ENCODE data around the gene GRAMD1A. TPM values are rescaled to one million over a fixed set of nuclear protein-coding genes. Genes with fewer than 3 reads are reported as not detected.

The GRAMD1A gene
- total RNA-seq, 1 experiment from 2014 or later, result 125 TPM

GRCh38 chr19:35046461-35046860 is 46.3 kb downstream of the GRAMD1A start:
- Histone ChIP-seq H3T11ph (ENCODE audit: low read length) (no peak overlapping the region), H3K23me2 (ENCODE audit: insufficient read length, low read depth, low read length, poor library complexity, severe bottlenecking) (peaks cover 7% of the 10 kb centered on the region)
- no peak for DNase-seq

More at GRCh38 chr19:35046461-35046860, 46.3 kb downstream of the GRAMD1A start:
- TF ChIP-seq CTCF (conservative IDR thresholded peaks at IDR 0.05), result no peak
- Histone ChIP-seq H3K79me1 (ENCODE audit: insufficient read depth, low read depth, low read length, poor library complexity, severe bottlenecking) (no peaks in the 10 kb centered on the region), H3K9me3 (ENCODE audit: control insufficient read depth, low read depth, low read length) (no peaks in the 10 kb centered on the region), H3K4me2 (ENCODE audit: insufficient read depth, insufficient read length, low read length) (no peak overlapping the region), H2BK5ac (ENCODE audit: insufficient read length, low read length) (no peak overlapping the region), H3K79me2 (ENCODE audit: insufficient read depth, low read length) (no peaks in the 10 kb centered on the region), H4K91ac (ENCODE audit: insufficient read length, low read depth, low read length) (no peak overlapping the region), H4K5ac (ENCODE audit: insufficient read length, low read depth, low read length) (no peak overlapping the region), H3K4me1 (ENCODE audit: insufficient read depth, low read length) (peaks cover 5% of the 10 kb centered on the region; the same call in 1 of the 2 replicates), H2AK5ac (ENCODE audit: insufficient read length, low read length) (no peak overlapping the region), H3K27me3 (ENCODE audit: insufficient read depth, low read length) (no peaks in the 10 kb centered on the region), H2BK12ac (ENCODE audit: insufficient read length, low read depth, low read length) (no peak overlapping the region), H4K20me1 (ENCODE audit: control insufficient read depth, insufficient read depth, insufficient read length) (peaks cover 4% of the 10 kb centered on the region), H2BK120ac (ENCODE audit: low read depth, low read length, poor library complexity, severe bottlenecking) (no peak overlapping the region), H2AFZ (ENCODE audit: low read length) (no peak overlapping the region), H3K14ac (ENCODE audit: insufficient read depth, low read length) (no peak overlapping the region), H3K56ac (ENCODE audit: insufficient read length, low read depth, low read length) (no peak overlapping the region), H3K9ac (ENCODE audit: extremely low read depth, insufficient read length, low read length) (no peak overlapping the region), H3K4ac (ENCODE audit: low read depth, low read length) (no peak overlapping the region), H4K8ac (replicated peaks; ENCODE audit: insufficient read length, low read depth, low read length) (no peak overlapping the region), H2BK15ac (ENCODE audit: low read depth, low read length) (no peak overlapping the region), H3K23ac (ENCODE audit: insufficient read length, low read depth, low read length) (no peak overlapping the region), H2BK20ac (ENCODE audit: low read depth, low read length, poor library complexity, severe bottlenecking) (no peak overlapping the region), H3K18ac (ENCODE audit: insufficient read length, low read depth, low read length) (no peak overlapping the region), H3K27ac (ENCODE audit: insufficient read length, low read depth, low read length) (no peak overlapping the region)
- H3K36me3 Mint-ChIP-seq (ENCODE audit: insufficient read depth in 1 of 3, low read depth in 3 of 3), result peaks cover 4 to 8% (median 6%) of the 10 kb centered on the region in 3 experiments; a peak in 5 of 7 replicates
- no peak overlapping the region for H3K27ac Mint-ChIP-seq
- peaks cover 2% of the 10 kb centered on the region for H3K27me3 Mint-ChIP-seq (ENCODE audit: low read depth)
- no CpG with 5 or more reads among the region's 5 CpGs for WGBS (ENCODE audit: extremely low coverage, insufficient read length, low lambda C conversion rate)
- H3K4me3 Mint-ChIP-seq, result no peak overlapping the region
- no peaks in the 10 kb centered on the region for H3K9me3 Mint-ChIP-seq
- peaks cover 33 to 41% of the 10 kb centered on the region in 2 experiments for H3K4me1 Mint-ChIP-seq
